GM12801 (cell line): ENCODE measurements around the gene CPA3.

Experiments used
- CTCF ChIP-seq: IDR thresholded peaks from one replicate; pipeline ENCODE4 v1.5.1; 2011; ENCODE audit warnings: control low read depth; ENCODE audit not compliant: insufficient read length; ENCODE audit errors: extremely low read depth

Gene CPA3

GRCh38 chr3:148916132-148916531 is 51.0 kb downstream of the CPA3 start:
- no peak for TF ChIP-seq CTCF

- TF ChIP-seq CTCF: no peak
These were observed 57.4 kb downstream of the CPA3 start for GRCh38 chr3:148922467-148922866.

GRCh38 chr3:148923592-148923991 is 58.5 kb downstream of the CPA3 start:
- TF ChIP-seq CTCF: no peak

- TF ChIP-seq CTCF: no peak
These were observed 59.5 kb downstream of the CPA3 start for GRCh38 chr3:148924562-148924961.

GRCh38 chr3:148925845-148926244 is 60.7 kb downstream of the CPA3 start:
- TF ChIP-seq CTCF: no peak

- no peak for TF ChIP-seq CTCF
These were observed 65.7 kb downstream of the CPA3 start for GRCh38 chr3:148930752-148931151.

GRCh38 chr3:148931574-148931973 is 66.5 kb downstream of the CPA3 start:
- TF ChIP-seq CTCF: no peak

GRCh38 chr3:148932972-148933371 is 67.9 kb downstream of the CPA3 start:
- TF ChIP-seq CTCF: no peak
